Measurements from ENCODE around the gene CRISP3.

CRISP3 gene

GRCh38 chr6:49744259-49744658 is at the start of gene CRISP3:
CRISP3 (minus strand) TSS chr6:49744388; CDS start chr6:49744367, 21 bp downstream.
- TF ChIP-seq CTCF (IDR thresholded peaks at IDR 0.05; ENCODE audit: low read depth, low read length, missing control alignments): no peak
- Histone ChIP-seq H3K27me3 (replicated peaks) (no peaks in the 10 kb centered on the region), H3K36me3 (replicated peaks) (no peaks in the 10 kb centered on the region), H3K4me3 (ENCODE audit: low read depth, low read length) (no peak within 1 kb of the TSS), H3K27ac (no peak within 1 kb of the TSS)
- DNase-seq: no peak
- in situ Hi-C loops (cut with HindIII; ENCODE audit: low pct_ligation_motif_present, low sequenced_read_pairs): no loop called here

- in situ Hi-C loops (cut with HindIII; ENCODE audit: low pct_ligation_motif_present, low sequenced_read_pairs): no loop called here
- no peak for TF ChIP-seq CTCF (IDR thresholded peaks at IDR 0.05; ENCODE audit: low read depth, low read length, missing control alignments)
- H3K36me3 ChIP-seq (replicated peaks): no peaks in the 10 kb centered on the region
- no peaks in the 10 kb centered on the region for H3K27me3 ChIP-seq (replicated peaks)
- H3K4me3 ChIP-seq (ENCODE audit: low read depth, low read length): no peak overlapping the region
- no peak overlapping the region for H3K27ac ChIP-seq
- DNase-seq: no peak
Measured at GRCh38 chr6:49790341-49790740, 46.2 kb upstream of the CRISP3 start.

GRCh38 chr6:49787176-49787575 is 43.0 kb upstream of the CRISP3 start, which contains the start of gene PGK2:
PGK2 (minus strand) TSS chr6:49787285; CDS start chr6:49787187, 98 bp downstream.
- Histone ChIP-seq H3K27ac (no peak within 1 kb of the TSS), H3K36me3 (replicated peaks) (no peaks in the 10 kb centered on the region), H3K4me3 (ENCODE audit: low read depth, low read length) (no peak within 1 kb of the TSS), H3K27me3 (replicated peaks) (no peaks in the 10 kb centered on the region)
- no peak for DNase-seq
- no peak for TF ChIP-seq CTCF (IDR thresholded peaks at IDR 0.05; ENCODE audit: low read depth, low read length, missing control alignments)
- in situ Hi-C loops (cut with HindIII; ENCODE audit: low pct_ligation_motif_present, low sequenced_read_pairs): no loop called here

- H3K4me3 ChIP-seq (ENCODE audit: low read depth, low read length): no peak overlapping the region
- no peak for TF ChIP-seq CTCF (IDR thresholded peaks at IDR 0.05; ENCODE audit: low read depth, low read length, missing control alignments)
- no peak overlapping the region for H3K27ac ChIP-seq
- H3K27me3 ChIP-seq (replicated peaks): no peaks in the 10 kb centered on the region
- in situ Hi-C loops (cut with HindIII; ENCODE audit: low pct_ligation_motif_present, low sequenced_read_pairs): no loop called here
- H3K36me3 ChIP-seq (replicated peaks): no peaks in the 10 kb centered on the region
- no peak for DNase-seq
Measured at GRCh38 chr6:49784272-49784671, 40.1 kb upstream of the CRISP3 start.

- Histone ChIP-seq H3K36me3 (replicated peaks) (no peaks in the 10 kb centered on the region), H3K27me3 (replicated peaks) (no peaks in the 10 kb centered on the region), H3K4me3 (ENCODE audit: low read depth, low read length) (no peak overlapping the region), H3K27ac (no peak overlapping the region)
- TF ChIP-seq CTCF (IDR thresholded peaks at IDR 0.05; ENCODE audit: low read depth, low read length, missing control alignments): no peak
- DNase-seq: no peak
- in situ Hi-C loops (cut with HindIII; ENCODE audit: low pct_ligation_motif_present, low sequenced_read_pairs): no loop called here
Measured at GRCh38 chr6:49782725-49783124, 38.5 kb upstream of the CRISP3 start.

GRCh38 chr6:49782293-49782692 is 38.1 kb upstream of the CRISP3 start:
- in situ Hi-C loops (cut with HindIII; ENCODE audit: low pct_ligation_motif_present, low sequenced_read_pairs): no loop called here
- H3K4me3 ChIP-seq (ENCODE audit: low read depth, low read length): no peak overlapping the region
- H3K27ac ChIP-seq: no peak overlapping the region
- no peak for TF ChIP-seq CTCF (IDR thresholded peaks at IDR 0.05; ENCODE audit: low read depth, low read length, missing control alignments)
- H3K36me3 ChIP-seq (replicated peaks): no peaks in the 10 kb centered on the region
- H3K27me3 ChIP-seq (replicated peaks): no peaks in the 10 kb centered on the region
- no peak for DNase-seq
